CD8-positive, alpha-beta memory T cell (primary cell): Measurements from ENCODE around the gene CARHSP1. TPM values are rescaled to one million over a fixed set of nuclear protein-coding genes. Genes with fewer than 3 reads are reported as not detected.

Experiments used
- CTCF ChIA-PET: fragments of 350-600 bp; sonication (Branson Sonifier 250); formaldehyde crosslinking; loops from one replicate; lab custom pipeline; 2021; ENCODE audit warnings: antibody characterized with exemption; lab: Charles Lee
- POLR2A ChIA-PET: fragments of 350-600 bp; sonication (Branson Sonifier 250); formaldehyde crosslinking; loops from one replicate; lab custom pipeline; 2021; ENCODE audit warnings: antibody characterized with exemption; lab: Charles Lee
- DNase-seq, 5 donors: peaks; one replicate each; pipeline versions ENCODE4 v3.0.0 to v3.0.0-alpha.2; 2020 to 2022; ENCODE audit warnings: mixed read lengths in 1 of 5
- H3K27ac ChIP-seq: one replicate; pipeline ENCODE4 v1.7.0; 2013; ENCODE audit warnings: low read depth, mild to moderate bottlenecking, low read length, moderate library complexity
- H3K27me3 ChIP-seq: 2 replicates; pipeline ENCODE4 v1.7.0; 2013; ENCODE audit warnings: low read length, mild to moderate bottlenecking; ENCODE audit not compliant: insufficient read depth, poor library complexity, severe bottlenecking
- H3K36me3 ChIP-seq: 2 replicates; pipeline ENCODE4 v1.7.0; 2013; ENCODE audit warnings: mild to moderate bottlenecking, low read length, moderate library complexity; ENCODE audit not compliant: insufficient read depth
- H3K4me1 ChIP-seq: 2 replicates; pipeline ENCODE4 v1.7.0; 2013; ENCODE audit warnings: mild to moderate bottlenecking, low read length, moderate library complexity; ENCODE audit not compliant: insufficient read depth
- H3K4me3 ChIP-seq: 2 replicates; pipeline ENCODE4 v1.7.0; 2013; ENCODE audit warnings: mild to moderate bottlenecking, low read length
- H3K9me3 ChIP-seq: 2 replicates; pipeline ENCODE4 v1.7.0; 2013; ENCODE audit warnings: mild to moderate bottlenecking, low read length
- H3K27ac Mint-ChIP-seq, 8 donors: one replicate each; pipeline ENCODE4 v1.8.0; 2020 to 2021; ENCODE audit warnings: mixed read lengths in 8 of 8, mild to moderate bottlenecking in 6 of 8, inconsistent platforms in 3 of 8, moderate library complexity in 3 of 8
- H3K27me3 Mint-ChIP-seq, 2 donors: one replicate each; pipeline ENCODE4 v1.8.0; 2020 to 2021; ENCODE audit warnings: mixed read lengths in 2 of 2, mild to moderate bottlenecking in 1 of 2, moderate library complexity in 1 of 2
- H3K36me3 Mint-ChIP-seq, 3 donors: one replicate each; pipeline ENCODE4 v1.8.0; 2020 to 2021; ENCODE audit warnings: mixed read lengths in 3 of 3, inconsistent platforms in 1 of 3, mild to moderate bottlenecking in 1 of 3
- H3K4me1 Mint-ChIP-seq, 3 donors: one replicate each; pipeline ENCODE4 v1.8.0; 2020 to 2021; ENCODE audit warnings: mixed read lengths in 3 of 3, inconsistent platforms in 1 of 3, mild to moderate bottlenecking in 1 of 3
- H3K4me3 Mint-ChIP-seq, 7 donors: one replicate each; pipeline ENCODE4 v1.8.0; 2020 to 2021; ENCODE audit warnings: mixed read lengths in 7 of 7, mild to moderate bottlenecking in 6 of 7, moderate library complexity in 4 of 7, inconsistent platforms in 2 of 7
- H3K9me3 Mint-ChIP-seq, 5 donors: one replicate each; pipeline ENCODE4 v1.8.0; 2020 to 2022; ENCODE audit warnings: mixed read lengths in 5 of 5, mild to moderate bottlenecking in 3 of 5, moderate library complexity in 2 of 5, inconsistent platforms in 1 of 5
- polyA plus RNA-seq: library from polyadenylated mRNA; unstranded; fragments of 300-500 nt; fragmentation: Illumina TruSeq; gene quantifications from one replicate; pipeline ENCODE4 v1.2.3, GENCODE V29; 2021
- total RNA-seq, 2 experiments: library from RNA; stranded (reverse); gene quantifications; one replicate each; pipeline ENCODE4 v1.2.3, GENCODE V29; 2021

CARHSP1 gene
- total and polyA plus RNA-seq, 3 experiments from 2014 or later: 52.6 to 58.5 (median 57.8) TPM

GRCh38 chr16:8862309-8863130, 6.3 kb downstream of the CARHSP1 start:
- POLR2A ChIA-PET: no interaction called here
- no peak overlapping the region for H3K4me3 ChIP-seq
- no peak overlapping the region for H3K27ac ChIP-seq
- H3K4me1 ChIP-seq: peaks cover 16% of the 10 kb centered on the region
- peak overlapping the region in 3 of 8 donors; percentile 34 to 85 (median 47) for H3K27ac Mint-ChIP-seq
- H3K27me3 ChIP-seq: no peaks in the 10 kb centered on the region
- peak overlapping the region in 1 of 7 donors; percentile 3 for H3K4me3 Mint-ChIP-seq
- CTCF ChIA-PET: interaction anchor here (0.6 to 1.1 kb wide), 2 partner anchors 12 to 162 kb away, joined by 4 to 5 read pairs; no protein-coding TSS in a partner anchor
- no peaks in the 10 kb centered on the region for H3K9me3 ChIP-seq
- no peaks in the 10 kb centered on the region for H3K9me3 Mint-ChIP-seq
- no peak for DNase-seq
- peaks cover 35 to 56% (median 39%) of the 10 kb centered on the region in 3 donors for H3K4me1 Mint-ChIP-seq
- no peaks in the 10 kb centered on the region for H3K27me3 Mint-ChIP-seq
- peaks cover 5% of the 10 kb centered on the region for H3K36me3 ChIP-seq
- H3K36me3 Mint-ChIP-seq: peaks cover 0 to 23% (median 2%) of the 10 kb centered on the region in 3 donors

- Histone ChIP-seq H3K4me1 (peaks cover 9% of the 10 kb centered on the region), H3K4me3 (no peak overlapping the region), H3K27me3 (no peaks in the 10 kb centered on the region), H3K36me3 (peaks cover 5% of the 10 kb centered on the region), H3K9me3 (no peaks in the 10 kb centered on the region), H3K27ac (no peak overlapping the region)
- Mint-ChIP-seq H3K36me3 (peaks cover 0 to 27% (median 4%) of the 10 kb centered on the region in 3 donors), H3K27me3 (no peaks in the 10 kb centered on the region), H3K27ac (peak overlapping the region in 6 of 8 donors; percentile 34 to 85 (median 56)), H3K4me1 (peaks cover 34 to 54% (median 35%) of the 10 kb centered on the region in 3 donors), H3K4me3 (peak overlapping the region in 1 of 7 donors; percentile 3), H3K9me3 (no peaks in the 10 kb centered on the region)
- ChIA-PET CTCF (no interaction called here), POLR2A (no interaction called here)
- DNase-seq: peak in 1 of 5 donors; percentile 42
Measured at GRCh38 chr16:8861563-8862308, 7.1 kb downstream of the CARHSP1 start.

- no peaks in the 10 kb centered on the region for H3K27me3 ChIP-seq
- no peak overlapping the region for H3K4me3 Mint-ChIP-seq
- peaks cover 24 to 48% (median 31%) of the 10 kb centered on the region in 3 donors for H3K4me1 Mint-ChIP-seq
- no peaks in the 10 kb centered on the region for H3K27me3 Mint-ChIP-seq
- H3K4me3 ChIP-seq: no peak overlapping the region
- peaks cover 5% of the 10 kb centered on the region for H3K36me3 ChIP-seq
- H3K9me3 ChIP-seq: no peaks in the 10 kb centered on the region
- peaks cover 0 to 41% (median 4%) of the 10 kb centered on the region in 3 donors for H3K36me3 Mint-ChIP-seq
- H3K27ac ChIP-seq: no peak overlapping the region
- H3K4me1 ChIP-seq: peaks cover 9% of the 10 kb centered on the region
- DNase-seq: peak in 1 of 5 donors; percentile 11
- CTCF ChIA-PET: interaction anchor here (1.5 to 1.6 kb wide), 2 partner anchors 8 to 20 kb away, joined by 4 to 9 read pairs; partner anchors contain the start of gene CARHSP1
- POLR2A ChIA-PET: no interaction called here
- H3K9me3 Mint-ChIP-seq: no peaks in the 10 kb centered on the region
- peak overlapping the region in 2 of 8 donors; percentile 39 to 65 for H3K27ac Mint-ChIP-seq
Measured at GRCh38 chr16:8859913-8860881, 8.6 kb downstream of the CARHSP1 start.

- CTCF ChIA-PET: interaction anchor here (1.3 to 1.6 kb wide), 3 partner anchors 9 to 21 kb away, joined by 4 to 9 read pairs (median 4); partner anchors contain the start of gene CARHSP1
- H3K27ac ChIP-seq: no peak overlapping the region
- no peak for DNase-seq
Measured at GRCh38 chr16:8858994-8859912, 9.6 kb downstream of the CARHSP1 start.

GRCh38 chr16:8855972-8856371, 12.8 kb downstream of the CARHSP1 start:
- H3K27ac Mint-ChIP-seq: peak overlapping the region in 6 of 8 donors; percentile 17 to 85 (median 62)
- H3K36me3 Mint-ChIP-seq: peaks cover 0 to 66% (median 7%) of the 10 kb centered on the region in 3 donors
- no peak overlapping the region for H3K4me3 ChIP-seq
- no peaks in the 10 kb centered on the region for H3K4me1 ChIP-seq
- no peaks in the 10 kb centered on the region for H3K27me3 Mint-ChIP-seq
- no peaks in the 10 kb centered on the region for H3K27me3 ChIP-seq
- no peaks in the 10 kb centered on the region for H3K9me3 Mint-ChIP-seq
- H3K4me1 Mint-ChIP-seq: peaks cover 13 to 41% (median 27%) of the 10 kb centered on the region in 3 donors
- DNase-seq: no peak
- ChIA-PET POLR2A (interaction anchor here (1.3 kb wide), 1 partner anchor 13 kb away, joined by 4 read pairs; the partner anchor contains the start of gene CARHSP1), CTCF (interaction anchor here (1.4 kb wide), 2 partner anchors 13 to 24 kb away, joined by 3 to 5 read pairs; partner anchors contain the start of gene CARHSP1)
- no peak overlapping the region for H3K27ac ChIP-seq
- H3K4me3 Mint-ChIP-seq: no peak overlapping the region
- H3K9me3 ChIP-seq: no peaks in the 10 kb centered on the region
- no peaks in the 10 kb centered on the region for H3K36me3 ChIP-seq

More at GRCh38 chr16:8858994-8859912, 9.6 kb downstream of the CARHSP1 start:
- Mint-ChIP-seq H3K9me3 (no peaks in the 10 kb centered on the region), H3K27me3 (no peaks in the 10 kb centered on the region), H3K4me3 (no peak overlapping the region), H3K36me3 (peaks cover 0 to 47% (median 7%) of the 10 kb centered on the region in 3 donors), H3K27ac (peak overlapping the region in 3 of 8 donors; percentile 3 to 50 (median 46)), H3K4me1 (peaks cover 23 to 44% (median 28%) of the 10 kb centered on the region in 3 donors)
- Histone ChIP-seq H3K36me3 (peaks cover 4% of the 10 kb centered on the region), H3K9me3 (no peaks in the 10 kb centered on the region), H3K4me3 (no peak overlapping the region), H3K27me3 (no peaks in the 10 kb centered on the region), H3K4me1 (peaks cover 4% of the 10 kb centered on the region)
- POLR2A ChIA-PET: no interaction called here

- H3K27me3 ChIP-seq: no peaks in the 10 kb centered on the region
- CTCF ChIA-PET: interaction anchor here (1.4 to 1.7 kb wide), 3 partner anchors 14 to 25 kb away, joined by 3 to 6 read pairs (median 5); partner anchors contain the start of gene CARHSP1
- peak overlapping the region in 1 of 7 donors; percentile 26 for H3K4me3 Mint-ChIP-seq
- H3K4me1 Mint-ChIP-seq: peaks cover 20 to 48% (median 33%) of the 10 kb centered on the region in 3 donors
- peak overlapping the region in 3 of 8 donors; percentile 65 to 75 (median 72) for H3K27ac Mint-ChIP-seq
- H3K36me3 Mint-ChIP-seq: peaks cover 0 to 72% (median 7%) of the 10 kb centered on the region in 3 donors
- H3K9me3 Mint-ChIP-seq: no peaks in the 10 kb centered on the region
- H3K4me1 ChIP-seq: no peaks in the 10 kb centered on the region
- H3K36me3 ChIP-seq: no peaks in the 10 kb centered on the region
- no peak for DNase-seq
- POLR2A ChIA-PET: interaction anchor here (0.9 kb wide), 1 partner anchor 14 kb away, joined by 4 read pairs; the partner anchor contains the start of gene CARHSP1
- H3K4me3 ChIP-seq: no peak overlapping the region
- H3K27me3 Mint-ChIP-seq: peaks cover 0 to 1% of the 10 kb centered on the region in 2 donors
- H3K27ac ChIP-seq: no peak overlapping the region
- no peaks in the 10 kb centered on the region for H3K9me3 ChIP-seq
Measured at GRCh38 chr16:8855051-8855786, 13.6 kb downstream of the CARHSP1 start.
